GM10266 (cell line): ENCODE results near the gene ZMPSTE24.

Experiments
- DNase-seq: peaks from one replicate; pipeline ENCODE4 v3.0.0; 2012; ENCODE audit errors: extremely low spot score
- TF ChIP-seq, protein P1 (sequence below): IDR thresholded peaks from 2 replicates; pipeline ENCODE4 v1.5.1; 2012; ENCODE audit warnings: mild to moderate bottlenecking, low read depth; ENCODE audit not compliant: control insufficient read depth, insufficient read depth; ENCODE audit errors: missing control alignments

The ZMPSTE24 gene

DNA sequence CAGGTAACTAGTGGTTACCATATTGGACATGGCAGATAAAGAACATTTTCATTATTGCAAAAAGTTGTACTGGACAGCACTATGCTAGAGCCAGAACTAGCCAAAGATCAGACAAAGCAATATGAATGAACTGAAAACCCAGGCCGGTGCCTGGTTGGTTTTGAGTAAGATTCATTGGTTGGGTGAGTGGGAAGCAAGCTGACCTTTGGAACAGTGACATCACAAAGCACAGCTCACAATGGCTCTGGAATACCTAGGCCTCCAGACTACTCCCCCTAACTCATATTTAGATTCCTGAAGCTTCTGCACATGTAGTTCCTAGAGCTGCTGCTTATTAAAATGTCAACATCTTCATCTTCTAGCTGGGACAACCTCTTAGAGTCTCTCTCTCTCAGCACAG is 10.4 kb upstream of the ZMPSTE24 start, which contains the start of gene TMCO2:
Gene TMCO2, plus strand, starts transcription at position 283 of the 400 bp plus-strand sequence. Its CDS starts 57 bp downstream, at position 340.
- no peak for DNase-seq
- TF ChIP-seq, protein P1, sequence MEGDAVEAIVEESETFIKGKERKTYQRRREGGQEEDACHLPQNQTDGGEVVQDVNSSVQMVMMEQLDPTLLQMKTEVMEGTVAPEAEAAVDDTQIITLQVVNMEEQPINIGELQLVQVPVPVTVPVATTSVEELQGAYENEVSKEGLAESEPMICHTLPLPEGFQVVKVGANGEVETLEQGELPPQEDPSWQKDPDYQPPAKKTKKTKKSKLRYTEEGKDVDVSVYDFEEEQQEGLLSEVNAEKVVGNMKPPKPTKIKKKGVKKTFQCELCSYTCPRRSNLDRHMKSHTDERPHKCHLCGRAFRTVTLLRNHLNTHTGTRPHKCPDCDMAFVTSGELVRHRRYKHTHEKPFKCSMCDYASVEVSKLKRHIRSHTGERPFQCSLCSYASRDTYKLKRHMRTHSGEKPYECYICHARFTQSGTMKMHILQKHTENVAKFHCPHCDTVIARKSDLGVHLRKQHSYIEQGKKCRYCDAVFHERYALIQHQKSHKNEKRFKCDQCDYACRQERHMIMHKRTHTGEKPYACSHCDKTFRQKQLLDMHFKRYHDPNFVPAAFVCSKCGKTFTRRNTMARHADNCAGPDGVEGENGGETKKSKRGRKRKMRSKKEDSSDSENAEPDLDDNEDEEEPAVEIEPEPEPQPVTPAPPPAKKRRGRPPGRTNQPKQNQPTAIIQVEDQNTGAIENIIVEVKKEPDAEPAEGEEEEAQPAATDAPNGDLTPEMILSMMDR = no peak

DNA sequence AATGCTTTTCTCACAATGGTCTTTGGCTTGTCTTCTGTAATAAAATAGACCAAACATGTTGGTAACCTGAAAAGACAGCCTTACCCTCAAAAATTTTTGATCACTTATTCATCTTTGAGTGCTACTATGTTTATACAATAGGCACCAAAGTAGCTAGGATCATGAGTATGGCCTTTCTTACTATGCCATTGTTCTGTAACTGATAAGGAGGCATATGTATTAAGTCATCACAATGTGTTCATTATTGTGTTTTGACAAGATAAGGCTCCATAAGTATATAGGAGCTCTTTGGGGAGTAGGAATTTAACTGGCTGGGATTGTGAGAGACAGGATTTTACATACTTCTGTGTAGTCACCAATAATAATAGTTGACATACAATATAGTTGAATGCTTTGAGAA is 9.6 kb upstream of the ZMPSTE24 start:
- TF ChIP-seq, protein P1 = no peak
- DNase-seq = no peak

DNA sequence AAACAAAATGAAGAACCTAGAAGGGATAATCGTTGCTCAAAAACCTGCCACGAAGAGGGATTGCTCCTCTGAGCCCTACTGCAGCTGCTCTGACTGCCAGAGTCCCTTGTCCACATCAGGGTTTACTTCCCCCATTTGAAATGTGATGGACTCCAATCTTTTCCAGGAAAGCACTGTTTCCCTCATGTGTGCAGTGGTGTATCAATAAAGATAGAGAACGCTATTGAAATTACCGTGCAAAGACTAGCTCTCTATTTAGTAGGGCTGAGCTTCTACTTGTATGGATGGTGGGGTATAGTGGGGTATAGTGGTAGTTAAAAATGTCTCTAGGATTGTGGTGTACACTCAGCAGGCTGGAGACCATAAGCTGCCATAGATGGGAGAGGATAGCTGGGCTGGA is 6.6 kb upstream of the ZMPSTE24 start:
- DNase-seq = no peak
- TF ChIP-seq, protein P1 = no peak

DNA sequence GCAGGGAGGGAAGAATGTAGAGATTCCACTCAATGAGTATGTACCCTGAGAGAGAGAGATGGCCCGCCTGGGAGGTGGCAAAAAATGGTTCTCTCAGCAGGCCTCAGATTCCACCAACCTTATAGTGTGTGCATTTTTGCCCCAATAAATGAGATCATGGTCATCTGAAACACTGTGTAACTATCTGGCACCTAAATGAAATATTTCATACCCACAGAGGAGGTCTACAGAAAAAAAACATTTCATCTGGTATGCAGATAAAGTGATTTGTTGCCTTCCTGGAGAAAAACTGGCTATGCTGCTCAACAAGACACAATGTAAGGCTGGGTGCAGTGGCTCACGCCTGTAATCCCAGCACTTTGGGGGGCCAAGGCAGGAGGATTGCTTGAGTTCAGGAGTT is 5.4 kb upstream of the ZMPSTE24 start:
- TF ChIP-seq, protein P1 = no peak
- DNase-seq = no peak

DNA sequence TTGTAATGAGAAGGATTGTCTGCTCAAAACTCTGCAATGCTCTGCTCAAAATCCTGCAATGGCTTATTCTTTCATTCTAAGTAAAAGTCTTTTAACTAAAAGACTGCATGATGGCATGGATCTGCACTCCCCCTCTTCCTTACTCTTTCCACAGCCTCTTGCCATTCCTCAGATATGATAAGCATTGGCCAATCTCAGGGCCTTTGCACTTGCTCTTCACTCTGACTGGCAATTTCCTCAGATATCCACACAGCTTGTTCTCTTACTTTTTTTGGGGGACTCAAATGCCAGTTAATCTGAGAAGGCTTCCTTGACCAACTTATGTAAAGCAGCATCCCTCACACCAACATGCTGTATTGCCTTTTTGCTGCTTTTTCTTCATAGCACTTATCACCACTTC is 2.8 kb upstream of the ZMPSTE24 start:
- TF ChIP-seq, protein P1 = no peak
- no peak for DNase-seq

DNA sequence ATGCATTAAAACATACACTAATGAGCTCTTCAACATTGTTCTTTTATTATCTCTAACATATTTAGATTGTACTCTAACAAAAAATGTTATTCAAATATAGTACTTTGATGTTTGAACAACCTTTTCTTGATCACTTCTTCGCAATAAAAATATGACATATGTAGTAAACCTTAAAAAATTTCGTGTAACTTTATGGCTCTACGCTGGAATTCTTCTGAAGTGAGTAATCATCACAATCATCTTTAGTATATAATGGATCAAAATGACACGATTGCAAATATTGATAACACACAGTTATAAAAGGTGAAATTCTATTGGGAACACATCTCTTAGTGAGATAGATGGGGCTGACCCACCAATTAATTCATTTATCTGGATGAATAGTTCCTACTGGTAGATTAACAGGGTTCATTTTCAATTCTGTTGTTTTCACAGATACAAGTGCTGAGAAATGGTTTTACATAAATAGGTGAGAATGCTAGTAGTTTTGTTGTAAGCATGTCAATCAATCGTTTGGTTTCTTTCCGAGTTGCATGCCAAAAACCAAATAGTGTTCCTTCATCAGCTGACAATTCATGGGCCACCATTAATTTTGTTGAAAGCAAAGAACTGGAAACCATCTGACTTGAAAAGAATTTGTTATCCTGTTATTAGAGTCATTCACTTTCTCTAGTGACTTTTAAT is 1.5 kb upstream of the ZMPSTE24 start:
- TF ChIP-seq, protein P1 = no peak

DNA sequence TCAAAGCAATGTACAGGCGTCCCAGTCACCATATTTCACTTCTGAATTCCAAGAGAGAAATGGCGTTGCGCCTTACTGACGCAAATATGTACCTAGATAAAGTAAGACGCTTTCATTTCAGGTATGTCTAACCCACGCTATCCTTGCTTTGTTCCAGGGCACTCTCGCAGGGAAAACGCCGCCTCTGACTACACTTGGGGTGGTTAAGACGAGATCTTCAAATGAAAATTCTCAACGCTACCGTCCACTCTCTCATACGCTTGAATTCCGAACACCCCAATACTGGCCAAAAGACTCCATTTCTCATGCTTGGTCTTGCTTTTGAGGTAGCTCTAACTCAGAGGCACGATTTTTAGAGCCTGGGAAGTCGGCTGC is 736 bp upstream of the ZMPSTE24 start:
- TF ChIP-seq, protein P1 = no peak
- no peak for DNase-seq

More for the DNA sequence above, 1.5 kb upstream of the ZMPSTE24 start:
- DNase-seq = no peak
